ENCODE results near the gene EHHADH.

Gene EHHADH

DNA sequence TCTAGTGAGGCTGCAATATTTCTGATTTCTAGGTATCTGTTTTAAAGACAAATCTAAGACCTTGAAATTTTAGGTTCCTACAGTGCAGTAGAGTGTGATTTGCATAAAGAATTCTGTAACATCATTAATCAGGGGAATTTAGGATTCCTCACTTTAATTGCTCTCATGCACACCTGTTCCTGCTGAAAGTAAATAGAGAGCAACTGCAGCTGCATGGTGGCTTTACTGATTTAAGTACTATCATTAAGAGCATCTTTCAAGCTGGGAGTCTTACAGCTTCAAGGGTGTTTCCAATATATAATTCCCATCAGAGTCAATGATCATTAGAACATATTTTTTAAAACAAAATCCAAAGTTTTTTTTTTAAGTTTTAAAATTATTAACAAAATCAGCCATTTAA lies 65.0 kb downstream of the EHHADH start:
- DNase-seq: no peak

DNA sequence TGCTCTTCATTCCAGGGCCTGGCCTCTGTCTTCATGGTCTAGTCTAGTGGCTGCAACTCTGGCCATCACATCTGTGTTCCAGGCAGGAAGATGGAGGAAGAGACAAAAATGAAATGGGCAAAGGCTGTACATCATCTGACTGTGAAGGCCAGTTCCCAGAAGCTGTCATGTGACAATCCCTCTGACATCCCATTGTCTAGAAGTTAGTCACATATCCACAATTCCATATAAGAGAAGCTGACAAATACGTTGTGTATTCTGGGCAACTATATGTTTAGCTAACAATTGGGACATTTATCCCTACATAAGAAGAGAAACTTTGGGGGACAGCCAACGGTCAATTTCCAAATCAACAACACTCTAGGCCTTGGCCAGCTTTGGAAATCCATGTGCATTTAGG lies 66.5 kb downstream of the EHHADH start:
- DNase-seq: no peak

DNA sequence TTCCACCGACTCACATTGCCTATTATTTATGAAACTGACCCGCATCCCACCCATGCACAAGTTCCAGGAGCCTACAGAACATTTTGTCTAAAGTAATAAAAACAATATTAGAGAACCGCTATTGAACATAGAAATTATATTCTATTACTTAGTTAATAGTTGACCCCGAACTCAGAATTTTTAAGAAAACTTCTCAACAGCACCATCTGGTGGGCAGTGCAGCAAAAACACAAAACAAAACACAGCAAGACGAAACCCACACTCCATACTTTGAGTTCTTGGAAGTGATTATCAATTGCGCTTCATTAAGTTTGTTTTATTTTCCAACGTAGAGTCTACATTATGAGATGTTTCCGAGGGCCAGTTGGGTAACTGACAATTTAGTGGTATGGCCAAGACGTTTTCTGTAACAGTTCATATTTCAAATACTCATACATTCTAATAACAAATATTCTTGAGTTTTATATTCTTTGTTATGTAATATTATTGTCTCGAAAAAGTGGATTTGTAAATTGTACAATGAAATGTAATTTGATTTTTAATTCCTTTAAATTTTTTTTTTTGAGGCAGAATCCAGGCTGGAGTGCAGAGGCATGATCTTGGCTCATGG lies 77.0 kb downstream of the EHHADH start:
- DNase-seq: no peak

DNA sequence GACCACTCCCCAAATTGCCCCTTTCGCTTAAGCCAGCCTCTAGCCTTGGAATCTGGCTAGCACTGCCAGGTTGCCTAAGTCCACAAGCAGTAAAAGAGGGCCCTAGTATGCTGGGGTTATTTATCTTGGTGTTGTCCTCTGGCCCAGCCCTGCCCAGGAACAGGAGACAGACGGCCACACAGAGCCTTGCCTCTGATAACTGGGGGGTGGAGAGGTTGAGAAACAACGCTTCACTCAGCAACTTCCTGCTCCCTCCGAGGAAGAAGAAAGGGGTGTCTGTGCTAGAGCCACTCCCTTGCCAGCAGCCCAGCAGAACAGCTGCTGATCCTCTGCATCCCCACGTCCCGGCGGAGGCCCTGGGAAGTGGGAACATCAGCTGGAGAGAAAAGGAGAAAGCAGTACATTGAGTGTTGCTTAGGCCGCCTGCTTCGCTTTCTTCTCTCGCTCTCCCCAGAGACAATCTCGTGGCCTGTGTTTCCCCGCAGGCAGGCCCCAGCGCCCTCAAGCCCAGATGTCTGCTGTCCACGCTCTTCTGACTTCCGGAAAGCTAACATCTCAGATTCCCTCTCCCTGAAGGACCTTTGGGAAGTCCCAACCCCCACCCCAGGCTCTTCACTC lies 78.4 kb downstream of the EHHADH start:
- DNase-seq: no peak

DNA sequence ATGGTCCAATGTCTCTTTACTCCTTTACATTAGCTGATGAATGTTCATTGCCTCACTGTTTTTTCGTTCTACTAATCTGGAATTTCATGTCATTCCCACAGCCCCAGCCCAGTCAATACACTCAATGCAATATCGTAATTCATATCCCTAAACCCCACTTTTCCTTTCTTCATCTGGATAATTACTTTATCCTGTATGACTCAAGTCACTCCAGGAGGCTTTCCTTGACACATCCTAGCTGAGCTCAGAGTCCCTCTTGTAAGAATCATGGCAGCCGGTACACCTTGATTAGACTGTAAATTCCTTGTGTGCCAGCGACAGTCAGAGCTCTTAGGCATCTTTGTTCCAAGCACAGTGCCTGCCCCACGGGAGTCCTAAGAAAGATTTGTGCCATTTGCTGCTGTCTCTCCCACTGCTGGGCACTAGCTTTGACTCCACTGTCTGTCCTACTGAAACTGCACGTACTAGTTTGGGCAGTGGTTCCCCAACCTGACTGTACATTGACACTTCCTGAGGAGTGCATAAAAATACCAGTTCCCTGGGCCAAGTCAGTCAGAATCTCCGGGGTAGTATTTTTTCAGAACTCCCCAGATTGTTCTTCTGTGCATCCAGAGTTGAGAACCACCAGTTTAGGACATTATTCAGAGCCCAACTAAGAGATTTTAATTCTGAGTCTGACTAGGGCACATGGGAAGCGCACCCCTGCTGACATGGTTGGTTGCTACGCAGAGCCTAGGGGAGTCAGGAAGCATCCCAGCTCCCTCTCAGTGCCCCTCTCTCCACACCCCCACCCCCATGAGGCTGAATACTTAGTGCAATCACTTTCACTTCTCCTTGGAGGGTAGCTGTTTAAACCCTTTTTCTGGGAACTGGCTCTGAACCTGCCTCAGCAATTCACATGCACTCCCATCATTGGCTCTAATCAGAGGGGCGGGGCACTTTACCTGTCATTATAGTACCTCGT lies 81.5 kb downstream of the EHHADH start:
- no peak for DNase-seq

DNA sequence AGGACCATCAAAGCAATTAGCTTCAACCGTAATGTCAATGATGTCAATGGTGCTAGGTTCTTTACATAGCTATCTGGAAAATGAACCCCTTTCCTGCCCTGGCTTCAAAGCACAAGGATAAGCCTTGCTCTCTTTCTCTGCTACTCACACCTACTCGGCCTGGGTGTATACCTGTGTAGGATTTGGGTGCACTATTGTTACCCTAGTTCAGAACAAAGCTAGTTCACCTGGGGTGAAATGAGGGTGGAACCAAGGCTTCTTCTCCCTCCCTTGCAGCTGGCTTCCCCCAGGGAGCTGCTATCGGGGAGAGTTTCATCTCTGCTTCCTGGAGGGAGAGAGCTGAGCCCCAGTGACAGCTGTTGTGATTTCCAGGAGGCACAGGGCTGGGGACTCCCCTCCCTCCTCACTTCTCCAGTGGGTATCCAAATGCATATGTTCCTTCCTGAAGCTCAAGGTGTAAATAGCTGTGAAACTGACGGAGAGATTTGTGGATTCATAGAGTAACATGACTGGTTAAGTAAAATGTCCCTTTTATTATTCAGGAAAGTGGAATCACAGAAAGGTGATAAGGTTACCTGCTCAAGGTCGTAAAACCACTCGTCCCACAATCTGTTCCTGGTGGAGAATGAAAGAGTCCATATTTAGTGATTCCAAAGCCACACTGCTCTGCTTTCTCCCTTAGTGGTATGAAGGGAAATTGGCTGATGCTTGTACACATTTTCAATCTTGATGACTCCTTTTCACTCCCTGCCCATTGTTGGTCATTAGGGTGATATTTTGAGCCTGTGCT lies 89.2 kb downstream of the EHHADH start:
- no peak for DNase-seq

GRCh38 chr3:185162634-185163033 lies 91.2 kb downstream of the EHHADH start:
- no peak for DNase-seq

DNA sequence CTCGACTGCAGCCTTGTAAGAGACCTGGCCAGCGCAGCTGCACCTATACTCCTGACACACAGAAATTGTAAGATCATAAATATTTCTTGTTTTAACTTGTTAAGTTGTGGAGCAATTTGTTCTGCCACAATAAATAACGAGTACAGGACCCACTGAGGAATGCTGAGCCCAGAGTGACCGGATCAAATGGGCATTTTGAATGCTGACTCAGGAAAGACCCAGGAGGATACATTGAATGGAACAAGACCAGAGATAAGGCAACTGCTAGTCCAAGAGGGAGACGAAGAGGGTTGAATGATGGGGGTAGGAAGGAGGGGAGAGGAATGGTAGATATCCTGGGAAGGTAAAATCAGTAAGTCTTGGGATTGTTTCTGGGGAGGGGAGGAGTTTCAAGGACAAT lies 92.1 kb downstream of the EHHADH start:
- DNase-seq: no peak

- DNase-seq: no peak
These were observed 96.5 kb downstream of the EHHADH start for GRCh38 chr3:185157347-185157746.

DNA sequence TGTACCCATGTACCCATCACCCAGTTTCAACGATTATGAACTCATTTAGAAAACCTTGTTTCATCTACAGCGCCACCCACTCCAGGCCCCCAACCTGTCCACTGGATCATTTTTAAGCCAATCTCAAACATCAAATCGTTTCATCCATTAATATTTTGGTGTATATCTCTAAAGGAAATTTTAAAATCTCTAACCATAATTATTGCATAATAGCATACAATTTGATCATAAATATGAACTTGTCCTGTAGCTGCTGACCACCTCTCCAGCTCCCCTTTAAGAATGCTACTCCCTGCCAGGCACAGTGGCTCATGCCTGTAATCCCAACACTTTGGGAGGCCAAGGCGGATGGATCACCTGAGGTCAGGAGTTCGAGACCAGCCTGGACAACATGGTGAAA lies 98.2 kb downstream of the EHHADH start:
- DNase-seq: no peak

DNA sequence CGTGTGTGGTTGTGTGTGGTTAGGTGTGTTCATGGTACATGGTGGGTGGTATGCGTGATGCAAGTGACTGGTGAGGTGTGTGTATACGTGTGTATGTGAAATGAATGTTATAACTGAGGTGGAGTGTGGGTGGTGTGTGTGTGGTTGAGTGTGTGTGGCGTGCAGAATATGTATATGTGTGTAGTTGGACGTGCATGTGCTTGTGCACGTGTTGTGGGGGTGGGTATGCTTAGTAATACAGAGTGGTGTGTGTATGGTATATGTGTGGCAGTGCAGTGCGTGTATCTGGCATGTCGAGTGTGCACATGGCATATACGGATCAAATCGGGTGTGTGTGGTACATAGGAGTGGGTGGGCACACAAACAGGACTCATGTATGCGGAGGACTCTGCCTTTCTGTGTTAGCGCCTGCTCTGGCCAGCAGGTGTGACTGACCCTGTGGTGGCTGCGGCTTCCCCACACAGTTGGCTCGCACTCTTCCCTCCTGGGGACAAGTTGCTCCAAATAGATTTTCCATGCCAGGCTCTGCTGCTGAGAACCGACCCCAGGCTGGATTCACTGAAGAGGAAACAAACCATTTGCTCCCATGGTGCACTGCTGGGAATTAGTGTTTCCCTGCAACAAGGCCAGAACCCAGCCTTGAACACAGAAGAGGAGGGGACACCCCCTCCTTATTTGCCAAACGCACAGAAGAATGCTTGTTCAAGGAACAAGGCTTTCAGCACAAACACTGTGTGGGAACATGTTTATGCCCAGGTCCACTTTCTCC lies 99.8 kb downstream of the EHHADH start:
- no peak for DNase-seq

DNA sequence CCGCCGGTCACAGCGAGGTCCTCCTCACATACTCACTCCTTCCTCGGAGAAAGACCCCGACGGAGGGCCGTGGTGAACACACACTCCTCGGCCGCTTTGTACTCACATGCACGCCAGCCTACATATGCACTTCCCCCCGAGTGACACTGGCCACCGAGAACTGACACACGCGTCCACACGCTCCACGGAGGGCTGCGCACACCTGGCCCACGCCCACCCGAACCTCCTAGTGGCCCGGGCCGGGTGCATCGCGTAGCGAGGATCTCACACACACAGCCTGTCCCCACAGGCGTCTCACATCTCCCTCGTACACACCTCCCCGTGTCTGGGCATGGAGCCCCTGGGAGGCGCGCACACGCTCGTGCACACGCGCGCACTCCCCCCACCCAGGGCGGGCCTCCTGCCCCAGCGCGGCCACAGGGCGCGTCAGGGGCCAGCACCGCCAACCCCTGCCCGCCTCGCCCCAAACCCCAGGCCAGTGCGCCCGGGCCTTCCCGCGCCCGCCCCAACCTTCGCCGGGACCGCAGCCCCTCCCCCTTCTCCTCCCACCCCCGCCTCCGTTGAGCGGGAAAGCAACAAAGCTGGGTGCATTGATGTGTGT lies 100.6 kb downstream of the EHHADH start:
- DNase-seq: no peak

GRCh38 chr3:185152410-185153170 lies 101.3 kb downstream of the EHHADH start, which contains the start of gene C3orf70:
TSS of gene C3orf70 (minus strand) at chr3:185153060. CDS start at chr3:185152823, 237 bp downstream.
- no peak for DNase-seq

GRCh38 chr3:185151964-185152409 lies 101.9 kb downstream of the EHHADH start:
- DNase-seq: no peak

- DNase-seq: no peak
These were observed 102.5 kb downstream of the EHHADH start for GRCh38 chr3:185151101-185151963.

DNA sequence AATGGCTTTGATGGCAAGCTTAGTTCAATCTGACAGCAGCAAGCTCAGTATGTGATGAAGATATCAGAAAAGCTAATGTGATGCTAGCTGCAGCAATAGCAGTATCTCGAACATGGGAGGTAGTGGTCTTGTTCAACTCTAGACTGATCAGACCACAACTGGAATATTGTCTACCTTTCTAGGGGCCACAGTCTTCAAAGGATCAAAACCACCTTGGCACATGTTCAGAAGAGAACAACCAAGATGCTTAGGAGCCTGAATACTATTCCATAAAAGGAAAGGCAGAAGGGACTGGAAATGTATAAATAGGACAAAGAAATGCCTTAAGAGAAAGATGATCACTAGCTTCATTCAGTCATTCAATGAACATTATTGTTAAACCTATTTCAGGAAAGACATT lies 103.3 kb downstream of the EHHADH start:
- no peak for DNase-seq

- DNase-seq: no peak
These were observed 104.3 kb downstream of the EHHADH start for GRCh38 chr3:185149591-185149990.

- no peak for DNase-seq
These were observed 108.3 kb downstream of the EHHADH start for GRCh38 chr3:185145511-185145910.

DNA sequence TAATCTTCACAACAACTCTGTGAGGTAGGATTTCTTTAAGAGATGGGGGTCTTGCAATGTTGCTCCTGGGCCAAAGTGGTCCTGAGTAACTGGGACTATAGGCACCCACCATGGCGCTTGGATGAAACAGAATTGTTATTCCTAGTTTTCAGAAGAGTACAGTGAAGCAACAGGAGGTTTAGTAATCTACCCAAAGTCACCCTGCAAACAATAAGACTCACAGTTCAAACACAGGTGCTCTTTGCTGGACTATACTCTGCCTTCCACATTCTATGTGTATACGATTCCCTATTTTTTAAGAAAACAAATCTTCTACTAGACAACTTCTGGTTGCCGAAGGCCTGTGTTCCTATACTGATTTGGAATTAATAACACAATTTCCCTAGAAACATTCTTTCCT lies 109.1 kb downstream of the EHHADH start:
- DNase-seq: no peak
